PFSK-1 (cell line): ENCODE data around the gene SORL1.

ENCODE experiments used
- FOXP2 ChIP-seq: optimal IDR thresholded peaks from 2 replicates; pipeline ENCODE3; 2011; ENCODE audit warnings: borderline replicate concordance, control low read depth, inconsistent platforms; ENCODE audit not compliant: insufficient read depth; ENCODE audit errors: extremely low read length, extremely low read depth
- POLR2AphosphoS5 ChIP-seq: IDR thresholded peaks from 2 replicates; pipeline ENCODE4 v1.6.1; 2012; ENCODE audit warnings: low read depth, mild to moderate bottlenecking, control low read depth, low read length, moderate library complexity
- SIN3A ChIP-seq: IDR thresholded peaks from 2 replicates; pipeline ENCODE4 v1.6.1; 2012; ENCODE audit warnings: mild to moderate bottlenecking, low read length, moderate library complexity, borderline replicate concordance; ENCODE audit not compliant: insufficient read depth

DNA sequence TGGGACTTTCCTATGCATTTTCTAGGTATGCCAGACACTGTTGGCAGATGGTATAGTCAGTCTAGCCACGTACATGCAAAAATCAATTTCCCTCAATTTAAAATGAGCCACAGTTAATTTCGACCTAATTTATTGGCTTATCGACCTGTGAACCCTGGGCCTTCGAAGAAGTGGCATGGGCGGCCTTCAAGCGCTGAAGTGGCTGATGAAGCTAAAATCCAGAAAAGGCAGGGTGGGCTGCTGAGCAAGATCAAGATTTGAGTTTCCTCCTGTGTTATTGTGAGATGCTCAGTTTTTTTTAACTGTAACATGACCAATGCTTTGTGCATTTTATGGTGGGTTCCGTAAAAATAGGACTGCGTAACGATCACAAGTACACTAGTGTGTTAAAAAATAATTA is 6.4 kb downstream of the SORL1 start:
- no peak for TF ChIP-seq POLR2AphosphoS5
- TF ChIP-seq FOXP2 = no peak
- no peak for TF ChIP-seq SIN3A
